DMS153 treated with DMSO at 0.1 percent for 48 hours (cell line): ENCODE measurements around the gene PCDH9.
"Not testable (repeated sequence)": the region's sequence is repeated elsewhere in the genome, so short reads cannot be mapped to it uniquely, and the experiment has no call there.

Experiments
- DNase-seq: peaks from one replicate; lab custom pipeline; 2025; ENCODE audit not compliant: unreplicated experiment; lab: John Stamatoyannopoulos, UW

PCDH9 gene

GRCh38 chr13:67134417-67135129 lies 95.6 kb downstream of the PCDH9 start:
- DNase-seq, result no peak

- DNase-seq, result no peak
These were observed 96.7 kb downstream of the PCDH9 start for GRCh38 chr13:67133476-67133875.

- DNase-seq, result no peak
These were observed 98.7 kb downstream of the PCDH9 start for GRCh38 chr13:67131393-67131792.

- DNase-seq, result no peak
These were observed 99.7 kb downstream of the PCDH9 start for GRCh38 chr13:67130444-67130843.

GRCh38 chr13:67128136-67128535 lies 102.0 kb downstream of the PCDH9 start:
- no peak for DNase-seq

- no peak for DNase-seq
These were observed 104.5 kb downstream of the PCDH9 start for GRCh38 chr13:67125681-67126080.

GRCh38 chr13:67123165-67123564 lies 107.0 kb downstream of the PCDH9 start:
- DNase-seq, result no peak

GRCh38 chr13:67122251-67122650 lies 107.9 kb downstream of the PCDH9 start:
- no peak for DNase-seq

GRCh38 chr13:67120872-67121531 lies 109.1 kb downstream of the PCDH9 start:
- no peak for DNase-seq

GRCh38 chr13:67119481-67119894 lies 110.6 kb downstream of the PCDH9 start:
- DNase-seq, result no peak

- DNase-seq, result no peak
These were observed 111.9 kb downstream of the PCDH9 start for GRCh38 chr13:67118277-67118676.

GRCh38 chr13:67117010-67117550 lies 113.1 kb downstream of the PCDH9 start:
- DNase-seq, result no peak

GRCh38 chr13:67107979-67108378 lies 122.2 kb downstream of the PCDH9 start:
- DNase-seq, result no peak

GRCh38 chr13:67106502-67107057 lies 123.6 kb downstream of the PCDH9 start:
- no peak for DNase-seq

- DNase-seq, result no peak
These were observed 128.2 kb downstream of the PCDH9 start for GRCh38 chr13:67101730-67102467.

GRCh38 chr13:67100730-67101129 lies 129.4 kb downstream of the PCDH9 start:
- DNase-seq, result no peak

GRCh38 chr13:67099494-67099893 lies 130.6 kb downstream of the PCDH9 start:
- no peak for DNase-seq

- DNase-seq, result no peak
These were observed 132.2 kb downstream of the PCDH9 start for GRCh38 chr13:67097892-67098452.

GRCh38 chr13:67096893-67097292 lies 133.2 kb downstream of the PCDH9 start:
- DNase-seq, result not testable (repeated sequence)

- no peak for DNase-seq
These were observed 133.7 kb downstream of the PCDH9 start for GRCh38 chr13:67096418-67096817.

- no peak for DNase-seq
These were observed 134.5 kb downstream of the PCDH9 start for GRCh38 chr13:67095621-67096020.
